HG02678 (cell line): Measurements from ENCODE around the gene TBL1XR1.
"Not testable (repeated sequence)": the region's sequence is repeated elsewhere in the genome, so short reads cannot be mapped to it uniquely, and the experiment has no call there.

ENCODE experiments used
- ATAC-seq: cut with Tn5 transposase; IDR thresholded peaks from one replicate; pipeline ENCODE4 v1.9.1; 2021; ENCODE audit warnings: mild to moderate bottlenecking, moderate library complexity; ENCODE audit not compliant: unreplicated experiment

The TBL1XR1 gene

GRCh38 chr3:177039490-177040274 is 157.6 kb downstream of the TBL1XR1 start:
- no peak for ATAC-seq

- no peak for ATAC-seq
Observed at GRCh38 chr3:177037241-177037640, 160.0 kb downstream of the TBL1XR1 start.

GRCh38 chr3:177035676-177036075 is 161.6 kb downstream of the TBL1XR1 start:
- no peak for ATAC-seq

- no peak for ATAC-seq
Observed at GRCh38 chr3:177034832-177035475, 162.3 kb downstream of the TBL1XR1 start.

- no peak for ATAC-seq
Observed at GRCh38 chr3:177026505-177027277, 170.6 kb downstream of the TBL1XR1 start.

GRCh38 chr3:177015881-177016280 is 181.4 kb downstream of the TBL1XR1 start:
- no peak for ATAC-seq

- ATAC-seq = no peak
Observed at GRCh38 chr3:177013681-177014280, 183.5 kb downstream of the TBL1XR1 start.

GRCh38 chr3:177005718-177006405 is 191.4 kb downstream of the TBL1XR1 start:
- ATAC-seq = no peak

GRCh38 chr3:177000159-177000558 is 197.1 kb downstream of the TBL1XR1 start:
- ATAC-seq = not testable (repeated sequence)

- no peak for ATAC-seq
Observed at GRCh38 chr3:176995946-176996345, 201.3 kb downstream of the TBL1XR1 start.

GRCh38 chr3:176994891-176995781 is 202.1 kb downstream of the TBL1XR1 start:
- no peak for ATAC-seq

GRCh38 chr3:176994393-176994792 is 202.9 kb downstream of the TBL1XR1 start:
- ATAC-seq = no peak

- ATAC-seq = no peak
Observed at GRCh38 chr3:176992978-176993377, 204.3 kb downstream of the TBL1XR1 start.

GRCh38 chr3:176992565-176992964 is 204.7 kb downstream of the TBL1XR1 start:
- ATAC-seq = no peak

GRCh38 chr3:176988795-176989194 is 208.5 kb downstream of the TBL1XR1 start:
- no peak for ATAC-seq

GRCh38 chr3:176987901-176988650 is 209.2 kb downstream of the TBL1XR1 start:
- ATAC-seq = no peak

- no peak for ATAC-seq
Observed at GRCh38 chr3:176978441-176978840, 218.8 kb downstream of the TBL1XR1 start.

GRCh38 chr3:176977331-176977730 is 220.0 kb downstream of the TBL1XR1 start:
- no peak for ATAC-seq

GRCh38 chr3:176976586-176976985 is 220.7 kb downstream of the TBL1XR1 start:
- ATAC-seq = no peak
